HFFc6 (cell line): Measurements from ENCODE around the gene SPEF1. TPM values are rescaled to one million over a fixed set of nuclear protein-coding genes. Genes with fewer than 3 reads are reported as not detected.

ENCODE experiments used
- DNase-seq: peaks from one replicate; pipeline ENCODE4 v3.0.0-alpha.2; 2018
- H3K27ac Mint-ChIP-seq: 2 replicates; pipeline ENCODE4 v1.8.0; 2020; ENCODE audit warnings: mild to moderate bottlenecking, mixed read lengths
- H3K27me3 Mint-ChIP-seq: 2 replicates; pipeline ENCODE4 v1.8.0; 2021; ENCODE audit warnings: mild to moderate bottlenecking, moderate library complexity, mixed read lengths; ENCODE audit not compliant: insufficient read depth
- H3K36me3 Mint-ChIP-seq: 2 replicates; pipeline ENCODE4 v1.8.0; 2021; ENCODE audit warnings: low read depth, mixed read lengths
- H3K4me1 Mint-ChIP-seq: 2 replicates; pipeline ENCODE4 v1.8.0; 2020; ENCODE audit warnings: low read depth, mixed read lengths
- H3K4me3 Mint-ChIP-seq: 2 replicates; pipeline ENCODE4 v1.8.0; 2020; ENCODE audit warnings: mild to moderate bottlenecking, moderate library complexity, mixed read lengths
- H3K9me3 Mint-ChIP-seq: 2 replicates; pipeline ENCODE4 v1.8.0; 2020; ENCODE audit warnings: mild to moderate bottlenecking, mixed read lengths
- CTCF ChIP-seq: fragments of 200-600 bp; sonication (generic); IDR thresholded peaks from 2 replicates; pipeline ENCODE4 v1.5.0; 2021; ENCODE audit warnings: antibody characterized with exemption, mild to moderate bottlenecking
- total RNA-seq, 6 experiments: library from RNA; stranded (reverse); fragmentation: NEBNext Ultra II Directional; extraction: Animal tissue kit (Norgen Biotek cat#: 25700); gene quantifications; 2 replicates in 1 of 6; 3 replicates in 5 of 6; pipeline ENCODE4 v1.2.3, GENCODE V29; 2021

SPEF1 gene
- total RNA-seq, 6 experiments from 2014 or later, result 0.19 to 0.48 (median 0.36) TPM; not detected in 1

DNA sequence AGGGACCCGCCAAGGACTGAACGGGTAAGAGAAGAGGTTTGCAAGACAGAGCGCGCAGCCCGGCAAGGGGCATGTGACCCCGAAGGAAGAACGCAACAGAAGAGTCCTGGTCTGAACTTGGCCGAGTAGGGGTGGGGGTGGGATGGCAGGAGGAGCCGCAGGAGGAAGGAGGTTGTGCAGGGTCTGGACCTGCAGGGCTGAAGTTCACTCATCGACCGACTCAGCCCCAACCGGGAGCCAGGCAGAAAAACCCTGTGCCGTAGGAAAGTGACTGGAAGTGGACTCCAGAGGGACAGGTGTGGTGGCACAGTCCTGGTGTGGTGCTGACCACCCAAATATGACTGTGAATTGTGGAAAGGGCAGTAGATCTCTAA is 28.9 kb downstream of the SPEF1 start:
- no peak overlapping the region for H3K4me3 Mint-ChIP-seq
- DNase-seq, result no peak
- no peak overlapping the region for H3K27ac Mint-ChIP-seq

GRCh38 chr20:3751675-3752385 is 29.4 kb downstream of the SPEF1 start:
- Mint-ChIP-seq H3K9me3 (no peaks in the 10 kb centered on the region), H3K27ac (no peak overlapping the region), H3K27me3 (peaks cover 2% of the 10 kb centered on the region; the same call in 1 of the 2 replicates), H3K4me1 (no peaks in the 10 kb centered on the region), H3K4me3 (no peak overlapping the region), H3K36me3 (peaks cover 10% of the 10 kb centered on the region)
- DNase-seq, result no peak
- TF ChIP-seq CTCF, result no peak

More for the DNA sequence above, 28.9 kb downstream of the SPEF1 start:
- peaks cover under 1% of the 10 kb centered on the region; the same call in 1 of the 2 replicates for H3K27me3 Mint-ChIP-seq
- no peaks in the 10 kb centered on the region for H3K9me3 Mint-ChIP-seq
- no peaks in the 10 kb centered on the region for H3K4me1 Mint-ChIP-seq
- no peak for TF ChIP-seq CTCF
- peaks cover 10% of the 10 kb centered on the region for H3K36me3 Mint-ChIP-seq

- Mint-ChIP-seq H3K9me3 (no peaks in the 10 kb centered on the region), H3K4me1 (no peaks in the 10 kb centered on the region), H3K36me3 (peaks cover 10% of the 10 kb centered on the region), H3K27me3 (peaks cover 2% of the 10 kb centered on the region; the same call in 1 of the 2 replicates), H3K27ac (no peak overlapping the region), H3K4me3 (no peak overlapping the region)
- DNase-seq, result no peak
- TF ChIP-seq CTCF, result no peak
These were observed 30.0 kb downstream of the SPEF1 start for GRCh38 chr20:3751305-3751674.

- Mint-ChIP-seq H3K4me3 (no peak overlapping the region), H3K9me3 (no peaks in the 10 kb centered on the region), H3K27ac (no peak overlapping the region), H3K27me3 (peaks cover 6% of the 10 kb centered on the region), H3K4me1 (no peaks in the 10 kb centered on the region), H3K36me3 (peaks cover 10% of the 10 kb centered on the region)
- no peak for DNase-seq
- TF ChIP-seq CTCF, result peak; percentile 78
These were observed 31.3 kb downstream of the SPEF1 start for GRCh38 chr20:3749689-3750531.

DNA sequence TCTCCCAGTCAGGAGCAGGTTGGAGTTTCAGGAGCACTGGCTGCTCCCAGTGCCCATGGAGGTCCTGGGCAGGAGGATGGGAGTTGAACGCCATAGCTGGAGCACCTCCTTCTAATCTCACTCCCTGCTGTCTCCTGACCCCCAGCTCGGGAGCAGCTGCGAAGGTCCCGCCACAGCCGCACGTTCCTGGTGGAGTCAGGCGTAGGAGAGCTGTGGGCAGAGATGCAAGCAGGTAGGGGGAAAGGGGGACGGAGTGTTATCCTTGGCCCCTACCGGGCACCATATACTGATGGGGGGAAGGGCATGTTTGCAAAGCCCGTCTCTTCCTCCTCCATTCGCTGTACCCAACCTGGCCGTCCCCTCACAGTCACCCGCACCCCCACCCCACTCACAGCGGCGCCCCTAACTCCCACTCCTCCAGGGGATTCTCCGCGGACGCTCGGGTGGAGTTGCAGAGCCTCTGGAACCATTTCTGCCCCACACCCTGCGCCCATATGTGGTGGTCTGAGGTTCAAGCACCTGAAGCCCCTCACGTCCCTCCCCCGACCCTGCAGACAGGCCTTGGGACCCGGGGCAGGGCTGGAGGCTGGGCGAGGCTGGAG is 32.1 kb downstream of the SPEF1 start:
- Mint-ChIP-seq H3K4me1 (no peaks in the 10 kb centered on the region), H3K9me3 (no peaks in the 10 kb centered on the region), H3K27me3 (peaks cover 6% of the 10 kb centered on the region), H3K4me3 (no peak overlapping the region), H3K36me3 (peaks cover 10% of the 10 kb centered on the region), H3K27ac (no peak overlapping the region)
- no peak for TF ChIP-seq CTCF
- no peak for DNase-seq
